ES-I3 (cell line): ENCODE results near the gene TRIL.

ENCODE experiments used
- H3K36me3 ChIP-seq: 2 replicates; pipeline ENCODE4 v1.6.1; 2013; ENCODE audit warnings: mild to moderate bottlenecking, low read length, control low read depth, moderate library complexity; ENCODE audit not compliant: insufficient read depth
- H3K4me1 ChIP-seq: 2 replicates; pipeline ENCODE4 v1.6.1; 2013; ENCODE audit warnings: mild to moderate bottlenecking, control low read depth, low read length; ENCODE audit not compliant: insufficient read depth
- H3K9ac ChIP-seq: 2 replicates; pipeline ENCODE4 v1.6.1; 2013; ENCODE audit warnings: low read depth, mild to moderate bottlenecking, low read length, moderate library complexity
- H3K9me3 ChIP-seq: 2 replicates; pipeline ENCODE4 v1.6.1; 2013; ENCODE audit warnings: mild to moderate bottlenecking, low read length, moderate library complexity; ENCODE audit not compliant: control insufficient read depth, insufficient read depth

TRIL gene

GRCh38 chr7:28989211-28989980 lies 31.3 kb upstream of the TRIL start:
- Histone ChIP-seq H3K9me3 (no peaks in the 10 kb centered on the region), H3K36me3 (no peaks in the 10 kb centered on the region), H3K9ac (no peak overlapping the region), H3K4me1 (peaks cover 12% of the 10 kb centered on the region)

- Histone ChIP-seq H3K4me1 (peaks cover 17% of the 10 kb centered on the region), H3K9me3 (no peaks in the 10 kb centered on the region), H3K36me3 (no peaks in the 10 kb centered on the region), H3K9ac (no peak overlapping the region)
These were observed 30.7 kb upstream of the TRIL start for GRCh38 chr7:28988810-28989209.

GRCh38 chr7:28988091-28988490 lies 30.0 kb upstream of the TRIL start:
- no peaks in the 10 kb centered on the region for H3K36me3 ChIP-seq
- H3K9me3 ChIP-seq: no peaks in the 10 kb centered on the region
- peaks cover 17% of the 10 kb centered on the region for H3K4me1 ChIP-seq
- H3K9ac ChIP-seq: no peak overlapping the region

- H3K9me3 ChIP-seq: no peaks in the 10 kb centered on the region
- H3K4me1 ChIP-seq: peaks cover 17% of the 10 kb centered on the region
- H3K9ac ChIP-seq: no peak overlapping the region
- no peaks in the 10 kb centered on the region for H3K36me3 ChIP-seq
These were observed 28.6 kb upstream of the TRIL start for GRCh38 chr7:28986765-28987110.

GRCh38 chr7:28986028-28986764 lies 28.1 kb upstream of the TRIL start:
- H3K9ac ChIP-seq: no peak overlapping the region
- no peaks in the 10 kb centered on the region for H3K9me3 ChIP-seq
- H3K36me3 ChIP-seq: no peaks in the 10 kb centered on the region
- H3K4me1 ChIP-seq: peaks cover 21% of the 10 kb centered on the region

GRCh38 chr7:28984631-28985030 lies 26.5 kb upstream of the TRIL start:
- peaks cover 21% of the 10 kb centered on the region for H3K4me1 ChIP-seq
- H3K9ac ChIP-seq: 0 out of 2 replicates have a peak overlapping the region, but pooled peaks have one; percentile 7
- H3K36me3 ChIP-seq: no peaks in the 10 kb centered on the region
- no peaks in the 10 kb centered on the region for H3K9me3 ChIP-seq

GRCh38 chr7:28984217-28984616 lies 26.1 kb upstream of the TRIL start:
- H3K4me1 ChIP-seq: peaks cover 21% of the 10 kb centered on the region
- no peak overlapping the region for H3K9ac ChIP-seq
- H3K36me3 ChIP-seq: no peaks in the 10 kb centered on the region
- no peaks in the 10 kb centered on the region for H3K9me3 ChIP-seq

- Histone ChIP-seq H3K36me3 (no peaks in the 10 kb centered on the region), H3K4me1 (peaks cover 21% of the 10 kb centered on the region), H3K9me3 (no peaks in the 10 kb centered on the region), H3K9ac (no peak overlapping the region)
These were observed 25.5 kb upstream of the TRIL start for GRCh38 chr7:28983396-28984190.

GRCh38 chr7:28981161-28981465 lies 23.0 kb upstream of the TRIL start:
- Histone ChIP-seq H3K36me3 (no peaks in the 10 kb centered on the region), H3K9ac (no peak overlapping the region), H3K4me1 (peaks cover 21% of the 10 kb centered on the region), H3K9me3 (no peaks in the 10 kb centered on the region)

GRCh38 chr7:28980451-28981160 lies 22.5 kb upstream of the TRIL start:
- Histone ChIP-seq H3K9me3 (no peaks in the 10 kb centered on the region), H3K4me1 (peaks cover 21% of the 10 kb centered on the region), H3K9ac (no peak overlapping the region), H3K36me3 (no peaks in the 10 kb centered on the region)

GRCh38 chr7:28979776-28980175 lies 21.6 kb upstream of the TRIL start:
- no peaks in the 10 kb centered on the region for H3K9me3 ChIP-seq
- no peak overlapping the region for H3K9ac ChIP-seq
- H3K4me1 ChIP-seq: peaks cover 18% of the 10 kb centered on the region
- no peaks in the 10 kb centered on the region for H3K36me3 ChIP-seq

- Histone ChIP-seq H3K36me3 (no peaks in the 10 kb centered on the region), H3K9ac (no peak overlapping the region), H3K4me1 (peaks cover 8% of the 10 kb centered on the region; the same call in 1 of the 2 replicates), H3K9me3 (peaks cover 3% of the 10 kb centered on the region; the same call in 1 of the 2 replicates)
These were observed 19.8 kb upstream of the TRIL start for GRCh38 chr7:28977881-28978280.

- H3K9ac ChIP-seq: no peak overlapping the region
- peaks cover 3% of the 10 kb centered on the region; the same call in 1 of the 2 replicates for H3K9me3 ChIP-seq
- peaks cover 4% of the 10 kb centered on the region; the same call in 1 of the 2 replicates for H3K4me1 ChIP-seq
- no peaks in the 10 kb centered on the region for H3K36me3 ChIP-seq
These were observed 17.9 kb upstream of the TRIL start for GRCh38 chr7:28976022-28976421.

- Histone ChIP-seq H3K9ac (no peak overlapping the region), H3K36me3 (no peaks in the 10 kb centered on the region), H3K9me3 (peaks cover 3% of the 10 kb centered on the region; the same call in 1 of the 2 replicates), H3K4me1 (no peaks in the 10 kb centered on the region)
These were observed 15.5 kb upstream of the TRIL start for GRCh38 chr7:28973591-28973990.
